Activated naive CD8-positive, alpha-beta T cell treated with anti-CD3 and anti-CD28 coated beads, Interleukin-2, amount 50 U/mL, for 24 hours (primary cell): ENCODE data around the gene TAS1R2.
A peak's percentile ranks its signal among the peaks of the same experiment; 100 is the strongest.

ENCODE experiments used
- ATAC-seq: fragments of 150-1000 bp; cut with Tn5 transposase; one replicate; pipeline ENCODE4 v1.10.0; 2021
- DNase-seq: peaks from one replicate; pipeline ENCODE4 v3.0.0; 2021
- H3K27ac Mint-ChIP-seq: one replicate; pipeline ENCODE4 v1.8.0; 2021; ENCODE audit warnings: mild to moderate bottlenecking, mixed read lengths
- H3K27me3 Mint-ChIP-seq: one replicate; pipeline ENCODE4 v1.8.0; 2021; ENCODE audit warnings: mixed read lengths
- H3K36me3 Mint-ChIP-seq: one replicate; pipeline ENCODE4 v1.8.0; 2021; ENCODE audit warnings: low read depth, mixed read lengths
- H3K4me1 Mint-ChIP-seq: one replicate; pipeline ENCODE4 v1.8.0; 2021; ENCODE audit warnings: mixed read lengths
- H3K4me3 Mint-ChIP-seq: one replicate; pipeline ENCODE4 v1.8.0; 2021; ENCODE audit warnings: mild to moderate bottlenecking, moderate library complexity, mixed read lengths
- H3K9me3 Mint-ChIP-seq: one replicate; pipeline ENCODE4 v1.8.0; 2021; ENCODE audit warnings: mixed read lengths

Gene TAS1R2

GRCh38 chr1:18831656-18832055 is 27.8 kb downstream of the TAS1R2 start:
- H3K27ac Mint-ChIP-seq = no peak overlapping the region
- ATAC-seq (no peak), DNase-seq (no peak)
- no peak overlapping the region for H3K4me3 Mint-ChIP-seq
- H3K27me3 Mint-ChIP-seq = peaks cover 6% of the 10 kb centered on the region
- H3K9me3 Mint-ChIP-seq = peaks cover 6% of the 10 kb centered on the region
- no peaks in the 10 kb centered on the region for H3K4me1 Mint-ChIP-seq
- H3K36me3 Mint-ChIP-seq = no peaks in the 10 kb centered on the region

GRCh38 chr1:18830596-18830995 is 28.9 kb downstream of the TAS1R2 start:
- H3K27me3 Mint-ChIP-seq = peaks cover 2% of the 10 kb centered on the region
- H3K4me3 Mint-ChIP-seq = no peak overlapping the region
- H3K4me1 Mint-ChIP-seq = no peaks in the 10 kb centered on the region
- H3K27ac Mint-ChIP-seq = no peak overlapping the region
- no peak for DNase-seq
- H3K9me3 Mint-ChIP-seq = peaks cover 6% of the 10 kb centered on the region
- no peaks in the 10 kb centered on the region for H3K36me3 Mint-ChIP-seq
- no peak for ATAC-seq

- no peak overlapping the region for H3K4me3 Mint-ChIP-seq
- H3K27me3 Mint-ChIP-seq = no peaks in the 10 kb centered on the region
- no peaks in the 10 kb centered on the region for H3K36me3 Mint-ChIP-seq
- H3K9me3 Mint-ChIP-seq = peaks cover 6% of the 10 kb centered on the region
- ATAC-seq (no peak), DNase-seq (no peak)
- H3K27ac Mint-ChIP-seq = no peak overlapping the region
- no peaks in the 10 kb centered on the region for H3K4me1 Mint-ChIP-seq
Measured at GRCh38 chr1:18829671-18830070, 29.8 kb downstream of the TAS1R2 start.

- no peak overlapping the region for H3K4me3 Mint-ChIP-seq
- peaks cover 6% of the 10 kb centered on the region for H3K9me3 Mint-ChIP-seq
- no peak for ATAC-seq
- no peaks in the 10 kb centered on the region for H3K27me3 Mint-ChIP-seq
- no peak overlapping the region for H3K27ac Mint-ChIP-seq
- no peaks in the 10 kb centered on the region for H3K36me3 Mint-ChIP-seq
- no peaks in the 10 kb centered on the region for H3K4me1 Mint-ChIP-seq
- DNase-seq = no peak
Measured at GRCh38 chr1:18828224-18828623, 31.2 kb downstream of the TAS1R2 start.

- Mint-ChIP-seq H3K4me3 (no peak overlapping the region), H3K9me3 (peaks cover 6% of the 10 kb centered on the region), H3K27ac (no peak overlapping the region), H3K36me3 (no peaks in the 10 kb centered on the region), H3K27me3 (peaks cover 21% of the 10 kb centered on the region), H3K4me1 (no peaks in the 10 kb centered on the region)
- DNase-seq (no peak), ATAC-seq (no peak)
Measured at GRCh38 chr1:18823438-18823837, 36.0 kb downstream of the TAS1R2 start.

- Mint-ChIP-seq H3K27me3 (peaks cover 31% of the 10 kb centered on the region), H3K4me3 (no peak overlapping the region), H3K27ac (no peak overlapping the region), H3K9me3 (no peaks in the 10 kb centered on the region), H3K36me3 (no peaks in the 10 kb centered on the region), H3K4me1 (no peaks in the 10 kb centered on the region)
- peak; percentile 74 for DNase-seq
- ATAC-seq = peak; percentile 52
Measured at GRCh38 chr1:18820791-18821641, 38.4 kb downstream of the TAS1R2 start.

GRCh38 chr1:18819986-18820790 is 39.3 kb downstream of the TAS1R2 start:
- H3K9me3 Mint-ChIP-seq = no peaks in the 10 kb centered on the region
- no peak overlapping the region for H3K27ac Mint-ChIP-seq
- peaks cover 36% of the 10 kb centered on the region for H3K27me3 Mint-ChIP-seq
- ATAC-seq (no peak), DNase-seq (no peak)
- H3K4me3 Mint-ChIP-seq = no peak overlapping the region
- no peaks in the 10 kb centered on the region for H3K36me3 Mint-ChIP-seq
- no peaks in the 10 kb centered on the region for H3K4me1 Mint-ChIP-seq

GRCh38 chr1:18819203-18819602 is 40.3 kb downstream of the TAS1R2 start:
- ATAC-seq (no peak), DNase-seq (no peak)
- H3K9me3 Mint-ChIP-seq = no peaks in the 10 kb centered on the region
- H3K4me3 Mint-ChIP-seq = no peak overlapping the region
- H3K27ac Mint-ChIP-seq = no peak overlapping the region
- H3K36me3 Mint-ChIP-seq = no peaks in the 10 kb centered on the region
- no peaks in the 10 kb centered on the region for H3K4me1 Mint-ChIP-seq
- peaks cover 38% of the 10 kb centered on the region for H3K27me3 Mint-ChIP-seq

- DNase-seq (no peak), ATAC-seq (no peak)
- Mint-ChIP-seq H3K27me3 (peaks cover 38% of the 10 kb centered on the region), H3K27ac (no peak overlapping the region), H3K4me3 (no peak overlapping the region), H3K36me3 (no peaks in the 10 kb centered on the region), H3K9me3 (no peaks in the 10 kb centered on the region), H3K4me1 (no peaks in the 10 kb centered on the region)
Measured at GRCh38 chr1:18817795-18818435, 41.5 kb downstream of the TAS1R2 start.

GRCh38 chr1:18817316-18817715 is 42.1 kb downstream of the TAS1R2 start:
- Mint-ChIP-seq H3K4me3 (no peak overlapping the region), H3K27me3 (peaks cover 38% of the 10 kb centered on the region), H3K36me3 (no peaks in the 10 kb centered on the region)

GRCh38 chr1:18816808-18817207 is 42.7 kb downstream of the TAS1R2 start:
- no peak overlapping the region for H3K27ac Mint-ChIP-seq
- no peak for DNase-seq
- H3K27me3 Mint-ChIP-seq = peaks cover 38% of the 10 kb centered on the region
- no peak for ATAC-seq
- no peaks in the 10 kb centered on the region for H3K36me3 Mint-ChIP-seq
- H3K9me3 Mint-ChIP-seq = no peaks in the 10 kb centered on the region
- H3K4me3 Mint-ChIP-seq = no peak overlapping the region
- no peaks in the 10 kb centered on the region for H3K4me1 Mint-ChIP-seq

More at GRCh38 chr1:18817316-18817715, 42.1 kb downstream of the TAS1R2 start:
- Mint-ChIP-seq H3K9me3 (no peaks in the 10 kb centered on the region), H3K27ac (no peak overlapping the region), H3K4me1 (no peaks in the 10 kb centered on the region)
- ATAC-seq = no peak
- DNase-seq = no peak

GRCh38 chr1:18814874-18815531 is 44.5 kb downstream of the TAS1R2 start:
- H3K4me3 Mint-ChIP-seq = no peak overlapping the region
- DNase-seq (no peak), ATAC-seq (no peak)
- H3K27me3 Mint-ChIP-seq = peaks cover 34% of the 10 kb centered on the region
- H3K9me3 Mint-ChIP-seq = no peaks in the 10 kb centered on the region
- H3K36me3 Mint-ChIP-seq = no peaks in the 10 kb centered on the region
- no peak overlapping the region for H3K27ac Mint-ChIP-seq
- no peaks in the 10 kb centered on the region for H3K4me1 Mint-ChIP-seq

GRCh38 chr1:18814425-18814824 is 45.0 kb downstream of the TAS1R2 start:
- no peaks in the 10 kb centered on the region for H3K9me3 Mint-ChIP-seq
- no peak for DNase-seq
- no peaks in the 10 kb centered on the region for H3K4me1 Mint-ChIP-seq
- no peak for ATAC-seq
- H3K27ac Mint-ChIP-seq = no peak overlapping the region
- H3K27me3 Mint-ChIP-seq = peaks cover 32% of the 10 kb centered on the region
- no peaks in the 10 kb centered on the region for H3K36me3 Mint-ChIP-seq
- no peak overlapping the region for H3K4me3 Mint-ChIP-seq

GRCh38 chr1:18812453-18812939 is 47.0 kb downstream of the TAS1R2 start:
- no peaks in the 10 kb centered on the region for H3K36me3 Mint-ChIP-seq
- no peak for DNase-seq
- H3K27ac Mint-ChIP-seq = no peak overlapping the region
- H3K27me3 Mint-ChIP-seq = peaks cover 25% of the 10 kb centered on the region
- H3K4me3 Mint-ChIP-seq = no peak overlapping the region
- no peak for ATAC-seq
- no peaks in the 10 kb centered on the region for H3K4me1 Mint-ChIP-seq
- H3K9me3 Mint-ChIP-seq = no peaks in the 10 kb centered on the region
